ENCODE data around the gene BRME1. TPM values are rescaled to one million over a fixed set of nuclear protein-coding genes. Genes with fewer than 3 reads are reported as not detected.

BRME1 gene
- total RNA-seq, 4 donors from 2014 or later, result 2.3 to 11.8 (median 5.7) TPM

DNA sequence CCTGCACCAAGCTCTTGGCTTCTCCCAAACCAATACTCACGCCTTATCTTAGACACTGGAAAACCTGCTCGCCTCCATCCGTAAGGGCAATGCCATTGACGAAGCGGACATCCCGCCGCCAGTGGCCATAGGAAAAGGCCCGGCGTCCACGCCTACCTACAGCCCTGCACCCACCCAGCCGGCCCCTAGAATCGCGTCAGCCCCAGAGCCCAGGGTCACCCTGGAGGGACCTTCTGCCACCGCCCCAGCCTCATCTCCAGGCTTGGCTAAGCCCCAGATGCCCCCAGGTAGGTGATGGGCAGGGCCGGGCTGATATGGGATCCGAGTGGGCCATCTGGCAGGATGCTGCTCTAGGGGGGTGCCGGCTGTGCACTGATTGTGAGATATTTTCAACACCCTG, 7.4 kb upstream of the BRME1 start:
- WGBS, 2 donors, result 89 to 96% methylated on average over 14 to 17 of the region's 17 CpGs
- intact Hi-C loops (cut with DNase I; ENCODE audit: low total_unique reads), result no loop called here
- TF ChIP-seq CTCF (IDR thresholded peaks at IDR 0.05), result no peak
- TF ChIP-seq POLR2A (IDR thresholded peaks at IDR 0.05), result no peak
- H3K4me3 ChIP-seq (ENCODE audit: low read depth, poor library complexity, severe bottlenecking), result no peak overlapping the region
- no peak for DNase-seq (ENCODE audit: low spot score in 2 of 2)

DNA sequence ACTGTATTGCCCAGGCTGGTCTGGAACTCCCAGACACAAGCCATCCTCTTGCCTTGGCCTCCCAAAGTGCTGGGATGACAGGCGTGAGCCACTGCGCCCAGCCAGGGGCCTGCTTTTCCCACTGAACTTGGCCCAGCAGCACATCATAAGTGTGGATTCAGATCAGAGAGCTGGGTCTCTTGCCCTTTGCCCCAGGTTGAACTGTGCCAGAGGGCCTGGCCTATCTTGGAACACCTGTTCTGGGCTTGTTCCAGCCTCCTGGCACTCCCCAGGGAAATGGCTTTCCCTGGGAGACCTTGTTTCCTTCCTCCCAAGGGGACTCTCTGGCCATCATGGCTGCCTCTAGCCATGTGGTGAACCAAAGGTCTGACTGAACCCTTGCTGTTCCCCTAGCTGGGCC, 3.5 kb upstream of the BRME1 start:
- intact Hi-C loops (cut with DNase I; ENCODE audit: low total_unique reads), result no loop called here
- WGBS, 2 donors, result 87 to 100% methylated on average over 2 of the region's 2 CpGs
- no peak overlapping the region for H3K4me3 ChIP-seq (ENCODE audit: low read depth, poor library complexity, severe bottlenecking)
- TF ChIP-seq POLR2A (IDR thresholded peaks at IDR 0.05) (no peak), CTCF (IDR thresholded peaks at IDR 0.05) (no peak)
- no peak for DNase-seq (ENCODE audit: low spot score in 2 of 2)

DNA sequence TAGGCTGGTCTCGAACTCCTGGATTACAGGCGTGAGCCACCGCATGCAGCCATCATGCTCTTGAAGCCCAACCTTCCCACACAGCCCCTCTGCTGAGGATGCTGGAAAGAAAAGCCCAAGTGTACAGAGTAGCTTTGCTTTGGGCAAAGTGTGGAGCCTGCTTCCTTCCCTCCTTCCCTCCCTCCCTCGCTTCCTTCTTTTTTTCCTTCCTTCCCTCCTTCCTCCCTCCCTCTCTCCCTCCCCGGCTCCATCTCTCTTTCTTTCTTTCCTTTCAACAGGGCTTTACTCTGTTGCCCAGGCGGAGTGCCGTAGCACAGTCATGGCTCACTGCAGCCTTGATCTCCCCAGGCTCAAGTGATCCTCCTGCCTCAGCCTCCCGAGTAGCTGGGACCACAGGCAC, 2.8 kb upstream of the BRME1 start:
- TF ChIP-seq POLR2A (IDR thresholded peaks at IDR 0.05) (no peak), CTCF (IDR thresholded peaks at IDR 0.05) (no peak)
- intact Hi-C loops (cut with DNase I; ENCODE audit: low total_unique reads), result no loop called here
- WGBS, 2 donors, result 92 to 95% methylated on average over 8 of the region's 8 CpGs
- DNase-seq (ENCODE audit: low spot score in 2 of 2), result no peak
- no peak overlapping the region for H3K4me3 ChIP-seq (ENCODE audit: low read depth, poor library complexity, severe bottlenecking)

GRCh38 chr19:13906910-13907309, 993 bp upstream of the BRME1 start:
- no peak for DNase-seq (ENCODE audit: low spot score in 2 of 2)
- 86 to 91% methylated on average over 5 of the region's 5 CpGs for WGBS, 2 donors
- no peak for TF ChIP-seq POLR2A (IDR thresholded peaks at IDR 0.05)
- no peak for TF ChIP-seq CTCF (IDR thresholded peaks at IDR 0.05)
- H3K4me3 ChIP-seq (ENCODE audit: low read depth, poor library complexity, severe bottlenecking), result peak overlapping the region; percentile 73
- intact Hi-C loops (cut with DNase I; ENCODE audit: low total_unique reads), result no loop called here

GRCh38 chr19:13906521-13906904, 596 bp upstream of the BRME1 start:
- peak overlapping the region; percentile 73 for H3K4me3 ChIP-seq (ENCODE audit: low read depth, poor library complexity, severe bottlenecking)

More at GRCh38 chr19:13906521-13906904, 596 bp upstream of the BRME1 start:
- 3 to 6% methylated on average over 2 to 10 of the region's 13 CpGs for WGBS, 2 donors
- no peak for DNase-seq (ENCODE audit: low spot score in 2 of 2)
- intact Hi-C loops (cut with DNase I; ENCODE audit: low total_unique reads), result no loop called here
- TF ChIP-seq CTCF (IDR thresholded peaks at IDR 0.05) (no peak), POLR2A (IDR thresholded peaks at IDR 0.05) (no peak)

Measured in lower leg skin (tissue), 4 donors.